CD8-positive, alpha-beta memory T cell (primary cell): ENCODE data around the gene FRMD4A. TPM values are rescaled to one million over a fixed set of nuclear protein-coding genes. Genes with fewer than 3 reads are reported as not detected.
"Not testable (repeated sequence)": the region's sequence is repeated elsewhere in the genome, so short reads cannot be mapped to it uniquely, and the experiment has no call there.

Experiments used
- CTCF ChIA-PET: fragments of 350-600 bp; sonication (Branson Sonifier 250); formaldehyde crosslinking; loops from one replicate; lab custom pipeline; 2021; ENCODE audit warnings: antibody characterized with exemption; lab: Charles Lee
- POLR2A ChIA-PET: fragments of 350-600 bp; sonication (Branson Sonifier 250); formaldehyde crosslinking; loops from one replicate; lab custom pipeline; 2021; ENCODE audit warnings: antibody characterized with exemption; lab: Charles Lee
- DNase-seq, 5 donors: peaks; one replicate each; pipeline versions ENCODE4 v3.0.0 to v3.0.0-alpha.2; 2020 to 2022; ENCODE audit warnings: mixed read lengths in 1 of 5
- H3K27ac ChIP-seq: one replicate; pipeline ENCODE4 v1.7.0; 2013; ENCODE audit warnings: low read depth, mild to moderate bottlenecking, low read length, moderate library complexity
- H3K27me3 ChIP-seq: 2 replicates; pipeline ENCODE4 v1.7.0; 2013; ENCODE audit warnings: low read length, mild to moderate bottlenecking; ENCODE audit not compliant: insufficient read depth, poor library complexity, severe bottlenecking
- H3K36me3 ChIP-seq: 2 replicates; pipeline ENCODE4 v1.7.0; 2013; ENCODE audit warnings: mild to moderate bottlenecking, low read length, moderate library complexity; ENCODE audit not compliant: insufficient read depth
- H3K4me1 ChIP-seq: 2 replicates; pipeline ENCODE4 v1.7.0; 2013; ENCODE audit warnings: mild to moderate bottlenecking, low read length, moderate library complexity; ENCODE audit not compliant: insufficient read depth
- H3K4me3 ChIP-seq: 2 replicates; pipeline ENCODE4 v1.7.0; 2013; ENCODE audit warnings: mild to moderate bottlenecking, low read length
- H3K9me3 ChIP-seq: 2 replicates; pipeline ENCODE4 v1.7.0; 2013; ENCODE audit warnings: mild to moderate bottlenecking, low read length
- H3K27ac Mint-ChIP-seq, 8 donors: one replicate each; pipeline ENCODE4 v1.8.0; 2020 to 2021; ENCODE audit warnings: mixed read lengths in 8 of 8, mild to moderate bottlenecking in 6 of 8, inconsistent platforms in 3 of 8, moderate library complexity in 3 of 8
- H3K27me3 Mint-ChIP-seq, 2 donors: one replicate each; pipeline ENCODE4 v1.8.0; 2020 to 2021; ENCODE audit warnings: mixed read lengths in 2 of 2, mild to moderate bottlenecking in 1 of 2, moderate library complexity in 1 of 2
- H3K36me3 Mint-ChIP-seq, 3 donors: one replicate each; pipeline ENCODE4 v1.8.0; 2020 to 2021; ENCODE audit warnings: mixed read lengths in 3 of 3, inconsistent platforms in 1 of 3, mild to moderate bottlenecking in 1 of 3
- H3K4me1 Mint-ChIP-seq, 3 donors: one replicate each; pipeline ENCODE4 v1.8.0; 2020 to 2021; ENCODE audit warnings: mixed read lengths in 3 of 3, inconsistent platforms in 1 of 3, mild to moderate bottlenecking in 1 of 3
- H3K4me3 Mint-ChIP-seq, 7 donors: one replicate each; pipeline ENCODE4 v1.8.0; 2020 to 2021; ENCODE audit warnings: mixed read lengths in 7 of 7, mild to moderate bottlenecking in 6 of 7, moderate library complexity in 4 of 7, inconsistent platforms in 2 of 7
- H3K9me3 Mint-ChIP-seq, 5 donors: one replicate each; pipeline ENCODE4 v1.8.0; 2020 to 2022; ENCODE audit warnings: mixed read lengths in 5 of 5, mild to moderate bottlenecking in 3 of 5, moderate library complexity in 2 of 5, inconsistent platforms in 1 of 5
- polyA plus RNA-seq: library from polyadenylated mRNA; unstranded; fragments of 300-500 nt; fragmentation: Illumina TruSeq; gene quantifications from one replicate; pipeline ENCODE4 v1.2.3, GENCODE V29; 2021
- total RNA-seq, 2 experiments: library from RNA; stranded (reverse); gene quantifications; one replicate each; pipeline ENCODE4 v1.2.3, GENCODE V29; 2021

FRMD4A gene
- total and polyA plus RNA-seq, 3 experiments from 2014 or later, result 0.21 to 2.7 (median 2.1) TPM

DNA sequence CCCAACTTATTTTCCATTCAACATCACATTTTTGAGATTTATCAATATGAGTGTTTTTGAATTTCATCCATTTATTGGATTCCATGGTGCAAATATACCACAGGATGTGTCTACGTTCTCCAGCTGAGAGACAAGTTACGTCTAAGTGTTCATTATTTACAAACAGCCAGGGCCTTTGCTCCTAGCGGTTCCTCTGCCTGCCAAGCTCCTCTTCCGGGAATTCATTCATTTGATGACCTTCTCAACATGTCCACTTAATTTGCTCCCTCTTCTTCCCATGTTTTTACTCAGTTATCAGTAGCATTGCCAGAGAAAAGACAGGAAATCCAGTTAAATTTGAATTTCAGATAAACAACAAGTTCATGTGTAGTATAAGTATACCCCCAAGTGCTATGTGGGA lies 422.2 kb downstream of the FRMD4A start:
- no peak overlapping the region for H3K27ac Mint-ChIP-seq
- no peak for DNase-seq
- POLR2A ChIA-PET, result interaction anchor here (0.5 kb wide), 1 partner anchor 159 kb away, joined by 8 read pairs; no protein-coding TSS in a partner anchor

DNA sequence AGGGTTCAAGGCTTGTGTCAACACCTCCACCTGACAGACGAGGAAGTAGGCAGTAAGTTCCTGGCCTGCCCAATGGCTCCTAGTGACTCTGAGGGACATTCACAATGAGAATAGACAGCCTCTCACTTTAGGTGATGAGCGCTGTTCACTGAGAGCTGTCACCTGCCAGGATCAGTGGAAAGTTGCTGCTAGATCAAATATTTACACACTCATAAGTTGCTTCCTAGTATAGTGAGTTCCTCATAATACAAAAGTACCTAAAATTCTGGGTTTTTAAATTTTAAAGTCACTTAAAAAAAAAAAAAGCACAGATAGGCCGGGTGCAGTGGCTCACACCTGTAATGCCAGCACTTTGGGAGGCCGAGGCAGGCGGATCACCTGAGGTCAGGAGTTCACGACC lies 423.2 kb downstream of the FRMD4A start:
- H3K4me1 ChIP-seq, result no peaks in the 10 kb centered on the region
- no peaks in the 10 kb centered on the region for H3K9me3 ChIP-seq
- Mint-ChIP-seq H3K4me1 (no peaks in the 10 kb centered on the region), H3K27ac (no peak overlapping the region), H3K36me3 (no peaks in the 10 kb centered on the region), H3K27me3 (no peaks in the 10 kb centered on the region), H3K9me3 (no peaks in the 10 kb centered on the region), H3K4me3 (no peak overlapping the region)
- H3K27me3 ChIP-seq, result no peaks in the 10 kb centered on the region
- CTCF ChIA-PET, result no interaction called here
- no peak overlapping the region for H3K4me3 ChIP-seq
- no peaks in the 10 kb centered on the region for H3K36me3 ChIP-seq
- POLR2A ChIA-PET, result no interaction called here
- DNase-seq, result no peak
- no peak overlapping the region for H3K27ac ChIP-seq

More for the DNA sequence above, 422.2 kb downstream of the FRMD4A start:
- no peaks in the 10 kb centered on the region for H3K36me3 ChIP-seq
- H3K4me3 Mint-ChIP-seq, result no peak overlapping the region
- CTCF ChIA-PET, result no interaction called here
- H3K27ac ChIP-seq, result no peak overlapping the region
- H3K4me1 Mint-ChIP-seq, result no peaks in the 10 kb centered on the region
- no peaks in the 10 kb centered on the region for H3K27me3 Mint-ChIP-seq
- H3K27me3 ChIP-seq, result no peaks in the 10 kb centered on the region
- no peaks in the 10 kb centered on the region for H3K36me3 Mint-ChIP-seq
- no peaks in the 10 kb centered on the region for H3K4me1 ChIP-seq
- no peaks in the 10 kb centered on the region for H3K9me3 Mint-ChIP-seq
- H3K9me3 ChIP-seq, result no peaks in the 10 kb centered on the region
- no peak overlapping the region for H3K4me3 ChIP-seq

DNA sequence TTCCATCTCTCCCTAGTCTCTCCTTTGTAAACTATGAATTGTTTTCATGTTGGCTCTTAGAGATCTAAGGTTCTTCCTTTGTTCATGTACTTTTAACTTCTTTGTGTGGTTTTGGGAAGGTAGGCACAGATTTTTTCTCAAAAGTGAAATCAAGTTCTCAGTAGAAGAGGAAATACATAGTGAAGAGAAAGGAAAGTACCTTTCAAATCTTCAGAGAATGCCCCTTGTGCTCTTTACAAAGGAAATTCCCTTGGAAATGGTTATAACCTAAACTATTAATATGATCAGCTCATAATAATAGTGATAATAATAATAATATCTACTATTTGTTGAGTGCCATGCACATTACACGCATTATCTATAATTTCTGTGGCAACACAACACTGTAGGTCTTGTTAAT lies 425.4 kb downstream of the FRMD4A start:
- Histone ChIP-seq H3K4me3 (no peak overlapping the region), H3K27me3 (no peaks in the 10 kb centered on the region), H3K9me3 (no peaks in the 10 kb centered on the region), H3K36me3 (no peaks in the 10 kb centered on the region), H3K4me1 (no peaks in the 10 kb centered on the region), H3K27ac (no peak overlapping the region)
- Mint-ChIP-seq H3K4me1 (no peaks in the 10 kb centered on the region), H3K27me3 (peaks cover 0 to 5% of the 10 kb centered on the region in 2 donors), H3K27ac (no peak overlapping the region), H3K9me3 (no peaks in the 10 kb centered on the region), H3K36me3 (no peaks in the 10 kb centered on the region), H3K4me3 (no peak overlapping the region)
- DNase-seq, result no peak
- ChIA-PET POLR2A (no interaction called here), CTCF (no interaction called here)

DNA sequence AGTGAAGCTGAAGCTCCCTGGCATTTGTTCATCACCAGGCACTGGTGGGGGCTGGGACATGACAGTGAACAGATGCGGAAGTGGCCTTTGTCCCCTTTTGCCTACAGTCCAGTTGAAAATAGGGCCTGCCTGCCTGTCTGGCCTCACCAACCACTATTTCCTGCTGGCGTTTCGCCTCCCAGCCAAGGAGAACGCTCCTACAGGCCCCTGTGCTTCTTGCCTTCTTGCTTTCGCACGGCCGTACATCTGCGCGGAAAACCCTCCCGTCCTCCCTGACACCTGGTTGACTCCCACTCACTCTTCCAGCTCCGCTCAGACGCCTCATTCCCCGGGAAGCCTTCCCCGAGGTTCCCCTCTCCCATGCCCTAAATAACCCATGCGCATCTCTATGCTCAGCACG lies 426.7 kb downstream of the FRMD4A start:
- DNase-seq, result no peak
- H3K36me3 ChIP-seq, result no peaks in the 10 kb centered on the region
- Mint-ChIP-seq H3K27me3 (peaks cover 0 to 5% of the 10 kb centered on the region in 2 donors), H3K4me1 (no peaks in the 10 kb centered on the region), H3K27ac (peak overlapping the region in 1 of 8 donors; percentile 7), H3K36me3 (no peaks in the 10 kb centered on the region), H3K4me3 (no peak overlapping the region), H3K9me3 (no peaks in the 10 kb centered on the region)
- H3K4me1 ChIP-seq, result no peaks in the 10 kb centered on the region
- H3K27ac ChIP-seq, result no peak overlapping the region
- H3K4me3 ChIP-seq, result no peak overlapping the region
- no peaks in the 10 kb centered on the region for H3K9me3 ChIP-seq
- POLR2A ChIA-PET, result no interaction called here
- CTCF ChIA-PET, result no interaction called here
- no peaks in the 10 kb centered on the region for H3K27me3 ChIP-seq

DNA sequence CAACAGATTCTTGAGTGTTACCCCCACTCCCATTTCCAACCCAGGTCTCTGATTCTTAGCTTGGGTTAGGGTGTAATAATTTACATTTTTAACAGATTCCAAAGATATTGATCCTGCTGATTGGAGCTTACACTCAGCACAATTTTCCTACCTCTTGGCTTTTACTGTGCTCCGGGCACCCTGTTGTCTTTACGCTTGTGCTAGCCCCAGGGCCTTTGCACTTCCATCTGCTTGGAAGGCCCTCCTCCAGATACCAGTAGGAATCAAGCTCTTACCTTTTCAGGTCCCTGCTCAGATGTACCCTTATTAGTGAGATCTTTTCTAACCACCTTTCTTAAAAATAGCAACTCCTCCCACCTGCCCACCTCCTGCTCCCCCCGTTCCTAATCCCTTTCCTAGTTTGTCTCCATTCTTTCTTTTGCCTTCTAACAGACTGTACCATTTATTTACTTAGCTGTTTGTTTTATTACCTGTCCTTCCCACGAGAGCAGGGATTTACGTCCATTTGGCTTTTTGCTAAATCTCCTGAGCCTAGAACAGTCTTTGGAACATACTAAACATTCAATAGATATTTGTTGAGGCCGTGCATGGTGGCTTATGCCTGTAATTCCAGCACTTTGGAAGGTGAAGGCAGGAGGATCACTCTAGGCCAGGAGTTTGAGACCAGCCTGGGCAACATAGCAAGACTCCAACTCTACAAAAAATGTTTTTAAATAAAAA lies 427.7 kb downstream of the FRMD4A start:
- Mint-ChIP-seq H3K4me3 (no peak overlapping the region), H3K9me3 (no peaks in the 10 kb centered on the region), H3K36me3 (no peaks in the 10 kb centered on the region), H3K27ac (peak overlapping the region in 1 of 8 donors; percentile 91), H3K27me3 (peaks cover 0 to 5% of the 10 kb centered on the region in 2 donors), H3K4me1 (no peaks in the 10 kb centered on the region)
- no peaks in the 10 kb centered on the region for H3K36me3 ChIP-seq
- no peak overlapping the region for H3K4me3 ChIP-seq
- no peaks in the 10 kb centered on the region for H3K4me1 ChIP-seq
- no peaks in the 10 kb centered on the region for H3K9me3 ChIP-seq
- H3K27me3 ChIP-seq, result no peaks in the 10 kb centered on the region
- CTCF ChIA-PET, result no interaction called here
- no peak for DNase-seq
- POLR2A ChIA-PET, result no interaction called here
- H3K27ac ChIP-seq, result no peak overlapping the region

DNA sequence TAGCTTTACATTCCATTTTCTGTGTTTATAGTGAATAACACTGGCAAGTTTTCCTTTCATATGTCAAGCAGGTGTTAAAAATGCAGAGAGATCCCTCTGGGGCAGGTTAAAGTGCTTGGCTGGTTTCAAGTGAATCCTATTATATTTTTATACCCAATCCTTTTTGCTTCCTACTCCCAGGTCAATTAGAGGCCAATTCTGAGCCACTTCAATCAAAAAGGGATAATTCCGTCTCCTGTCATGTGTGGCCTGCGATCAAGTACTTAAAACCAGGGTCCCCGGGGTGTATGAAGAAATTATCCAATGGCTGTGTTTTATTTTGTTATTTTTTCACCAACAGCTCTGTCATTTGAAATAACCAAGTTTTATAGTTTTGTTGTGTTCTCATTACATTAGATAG lies 430.8 kb downstream of the FRMD4A start:
- H3K27ac ChIP-seq, result no peak overlapping the region
- H3K27me3 Mint-ChIP-seq, result peaks cover 6 to 14% of the 10 kb centered on the region in 2 donors
- no peak overlapping the region for H3K4me3 Mint-ChIP-seq
- no peak overlapping the region for H3K27ac Mint-ChIP-seq
- H3K9me3 Mint-ChIP-seq, result peaks cover 0 to 5% (median 0%) of the 10 kb centered on the region in 5 donors
- no peaks in the 10 kb centered on the region for H3K4me1 Mint-ChIP-seq
- CTCF ChIA-PET, result no interaction called here
- POLR2A ChIA-PET, result no interaction called here
- H3K36me3 Mint-ChIP-seq, result peaks cover 0 to 2% (median 0%) of the 10 kb centered on the region in 3 donors
- no peaks in the 10 kb centered on the region for H3K27me3 ChIP-seq
- H3K4me3 ChIP-seq, result no peak overlapping the region
- no peaks in the 10 kb centered on the region for H3K36me3 ChIP-seq
- no peaks in the 10 kb centered on the region for H3K4me1 ChIP-seq
- no peak for DNase-seq
- H3K9me3 ChIP-seq, result no peaks in the 10 kb centered on the region

DNA sequence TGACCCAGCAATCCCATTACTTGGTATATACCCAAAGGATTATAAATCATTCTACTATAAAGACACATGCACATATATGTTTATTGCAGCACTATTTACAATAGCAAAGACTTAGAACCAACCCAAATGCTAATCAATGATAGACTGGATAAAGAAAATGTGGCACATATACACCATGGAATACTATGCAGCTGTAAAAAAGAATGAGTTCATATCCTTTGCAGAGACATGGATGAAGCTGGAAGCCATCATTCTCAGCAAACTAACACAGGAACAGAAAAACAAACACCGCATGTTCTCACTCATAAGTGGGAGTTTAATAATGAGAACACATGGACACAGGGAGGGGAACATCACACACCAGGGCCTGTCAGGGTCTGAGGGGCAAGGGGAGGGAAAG lies 434.6 kb downstream of the FRMD4A start:
- H3K9me3 ChIP-seq, CTCF ChIA-PET, DNase-seq, POLR2A ChIA-PET, H3K36me3 Mint-ChIP-seq, H3K4me3 ChIP-seq, H3K9me3 Mint-ChIP-seq, H3K4me3 Mint-ChIP-seq, H3K36me3 ChIP-seq, H3K27ac ChIP-seq, H3K4me1 ChIP-seq, H3K27ac Mint-ChIP-seq: not testable (repeated sequence)
- peaks cover 32 to 39% of the 10 kb centered on the region in 2 donors for H3K27me3 Mint-ChIP-seq
- H3K27me3 ChIP-seq, result peaks cover 17% of the 10 kb centered on the region
- peaks cover 15 to 21% (median 18%) of the 10 kb centered on the region in 3 donors for H3K4me1 Mint-ChIP-seq

DNA sequence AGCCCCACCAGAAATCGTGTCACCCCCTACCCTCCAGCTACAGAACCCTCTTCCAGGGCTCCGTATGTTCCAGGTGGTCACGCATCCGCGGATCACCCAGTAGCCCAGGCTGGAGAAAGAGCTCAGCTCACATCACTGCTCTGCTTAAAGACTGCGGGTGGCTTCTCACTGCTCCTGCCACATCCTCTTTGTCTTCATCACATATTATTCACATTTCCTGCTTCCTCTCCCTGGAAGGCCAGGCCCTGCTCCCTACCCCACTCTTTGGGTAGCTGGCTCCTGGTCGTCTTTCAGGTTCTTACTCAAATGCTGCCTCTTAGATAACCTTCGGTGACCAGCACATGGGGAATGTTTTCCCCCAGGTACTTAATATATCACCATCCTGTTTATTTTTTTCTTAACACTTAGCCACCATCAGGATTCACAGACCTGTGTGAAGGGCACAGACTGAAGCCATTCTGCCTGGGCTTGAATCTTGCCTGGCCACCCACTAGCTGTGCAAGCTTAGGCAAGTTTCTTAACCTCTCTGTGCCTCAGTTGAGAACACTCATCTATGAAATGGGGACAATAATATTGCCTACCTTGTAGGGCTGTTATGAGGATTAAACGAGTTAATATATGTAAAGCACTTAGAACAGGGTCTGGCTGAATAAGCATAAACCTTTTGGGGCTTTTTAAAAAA lies 436.2 kb downstream of the FRMD4A start:
- CTCF ChIA-PET, result interaction anchor here (0.9 kb wide), 1 partner anchor 13 kb away, joined by 3 read pairs; no protein-coding TSS in a partner anchor
- Histone ChIP-seq H3K4me1 (no peaks in the 10 kb centered on the region), H3K4me3 (no peak overlapping the region), H3K9me3 (no peaks in the 10 kb centered on the region), H3K27ac (no peak overlapping the region), H3K27me3 (peaks cover 28% of the 10 kb centered on the region), H3K36me3 (no peaks in the 10 kb centered on the region)
- H3K27ac Mint-ChIP-seq, result no peak overlapping the region
- H3K36me3 Mint-ChIP-seq, result peaks cover 0 to 2% (median 0%) of the 10 kb centered on the region in 3 donors
- POLR2A ChIA-PET, result no interaction called here
- H3K9me3 Mint-ChIP-seq, result peaks cover 0 to 5% (median 0%) of the 10 kb centered on the region in 5 donors
- peaks cover 17 to 30% (median 19%) of the 10 kb centered on the region in 3 donors for H3K4me1 Mint-ChIP-seq
- H3K4me3 Mint-ChIP-seq, result peak overlapping the region in 1 of 7 donors; percentile 41
- no peak for DNase-seq
- peaks cover 44 to 55% of the 10 kb centered on the region in 2 donors for H3K27me3 Mint-ChIP-seq
